ENCODE measurements around the gene NRARP. TPM values are rescaled to one million over a fixed set of nuclear protein-coding genes. Genes with fewer than 3 reads are reported as not detected.
A peak's percentile ranks its signal among the peaks of the same experiment; 100 is the strongest.

The NRARP gene
- total RNA-seq, 1 experiment from 2014 or later: 51.5 TPM

DNA sequence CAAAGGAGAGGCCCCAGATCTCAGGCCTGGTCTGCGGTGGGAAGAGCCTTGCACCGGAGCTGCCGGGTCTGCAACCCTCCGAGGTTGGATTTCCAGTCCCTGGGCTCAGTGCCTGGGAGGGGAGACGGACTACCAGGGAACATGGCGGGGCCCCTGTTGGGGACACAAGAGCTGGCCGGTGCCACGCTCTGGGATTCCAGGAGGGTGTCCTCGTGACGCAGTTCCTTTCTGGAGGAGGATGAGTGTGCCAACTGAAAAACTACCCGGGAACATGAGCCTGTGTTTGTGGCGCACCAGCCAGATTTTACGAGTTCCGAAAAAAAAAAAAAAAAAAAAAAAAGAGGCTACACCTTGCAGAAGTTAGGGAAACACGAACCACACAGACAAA, 9.0 kb downstream of the NRARP start:
- no peak for TF ChIP-seq ATF1 (CRISPR knock-in tag; IDR thresholded peaks at IDR 0.05)
- TF ChIP-seq, protein P1, sequence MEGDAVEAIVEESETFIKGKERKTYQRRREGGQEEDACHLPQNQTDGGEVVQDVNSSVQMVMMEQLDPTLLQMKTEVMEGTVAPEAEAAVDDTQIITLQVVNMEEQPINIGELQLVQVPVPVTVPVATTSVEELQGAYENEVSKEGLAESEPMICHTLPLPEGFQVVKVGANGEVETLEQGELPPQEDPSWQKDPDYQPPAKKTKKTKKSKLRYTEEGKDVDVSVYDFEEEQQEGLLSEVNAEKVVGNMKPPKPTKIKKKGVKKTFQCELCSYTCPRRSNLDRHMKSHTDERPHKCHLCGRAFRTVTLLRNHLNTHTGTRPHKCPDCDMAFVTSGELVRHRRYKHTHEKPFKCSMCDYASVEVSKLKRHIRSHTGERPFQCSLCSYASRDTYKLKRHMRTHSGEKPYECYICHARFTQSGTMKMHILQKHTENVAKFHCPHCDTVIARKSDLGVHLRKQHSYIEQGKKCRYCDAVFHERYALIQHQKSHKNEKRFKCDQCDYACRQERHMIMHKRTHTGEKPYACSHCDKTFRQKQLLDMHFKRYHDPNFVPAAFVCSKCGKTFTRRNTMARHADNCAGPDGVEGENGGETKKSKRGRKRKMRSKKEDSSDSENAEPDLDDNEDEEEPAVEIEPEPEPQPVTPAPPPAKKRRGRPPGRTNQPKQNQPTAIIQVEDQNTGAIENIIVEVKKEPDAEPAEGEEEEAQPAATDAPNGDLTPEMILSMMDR (IDR thresholded peaks at IDR 0.05): no peak
- no peak for TF ChIP-seq SOX15 (CRISPR knock-in tag; IDR thresholded peaks at IDR 0.05)
- no peak for TF ChIP-seq JUN (CRISPR knock-in tag; IDR thresholded peaks at IDR 0.05)
- TF ChIP-seq NFYB (CRISPR knock-in tag; conservative IDR thresholded peaks at IDR 0.05; ENCODE audit: low read depth): no peak
- no peak for TF ChIP-seq CREM (CRISPR knock-in tag; IDR thresholded peaks at IDR 0.05)
- TF ChIP-seq, protein P2, sequence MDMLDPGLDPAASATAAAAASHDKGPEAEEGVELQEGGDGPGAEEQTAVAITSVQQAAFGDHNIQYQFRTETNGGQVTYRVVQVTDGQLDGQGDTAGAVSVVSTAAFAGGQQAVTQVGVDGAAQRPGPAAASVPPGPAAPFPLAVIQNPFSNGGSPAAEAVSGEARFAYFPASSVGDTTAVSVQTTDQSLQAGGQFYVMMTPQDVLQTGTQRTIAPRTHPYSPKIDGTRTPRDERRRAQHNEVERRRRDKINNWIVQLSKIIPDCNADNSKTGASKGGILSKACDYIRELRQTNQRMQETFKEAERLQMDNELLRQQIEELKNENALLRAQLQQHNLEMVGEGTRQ (CRISPR knock-in tag; IDR thresholded peaks at IDR 0.05): no peak
- no peak for TF ChIP-seq ZNF138 (CRISPR knock-in tag; conservative IDR thresholded peaks at IDR 0.05)
- TF ChIP-seq, protein P3, sequence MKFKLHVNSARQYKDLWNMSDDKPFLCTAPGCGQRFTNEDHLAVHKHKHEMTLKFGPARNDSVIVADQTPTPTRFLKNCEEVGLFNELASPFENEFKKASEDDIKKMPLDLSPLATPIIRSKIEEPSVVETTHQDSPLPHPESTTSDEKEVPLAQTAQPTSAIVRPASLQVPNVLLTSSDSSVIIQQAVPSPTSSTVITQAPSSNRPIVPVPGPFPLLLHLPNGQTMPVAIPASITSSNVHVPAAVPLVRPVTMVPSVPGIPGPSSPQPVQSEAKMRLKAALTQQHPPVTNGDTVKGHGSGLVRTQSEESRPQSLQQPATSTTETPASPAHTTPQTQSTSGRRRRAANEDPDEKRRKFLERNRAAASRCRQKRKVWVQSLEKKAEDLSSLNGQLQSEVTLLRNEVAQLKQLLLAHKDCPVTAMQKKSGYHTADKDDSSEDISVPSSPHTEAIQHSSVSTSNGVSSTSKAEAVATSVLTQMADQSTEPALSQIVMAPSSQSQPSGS (CRISPR knock-in tag; IDR thresholded peaks at IDR 0.05; ENCODE audit: borderline replicate concordance, low read depth): no peak
- TF ChIP-seq ZNF121 (CRISPR knock-in tag; IDR thresholded peaks at IDR 0.05): no peak
- TF ChIP-seq TP53 (CRISPR knock-in tag; IDR thresholded peaks at IDR 0.05): no peak
- peak; percentile 32 for DNase-seq (ENCODE audit: low spot score)
- H3K27me3 Mint-ChIP-seq (ENCODE audit: low read depth): peaks cover 29% of the 10 kb centered on the region
- peaks cover 2% of the 10 kb centered on the region; the same call in 1 of the 2 replicates for H3K36me3 Mint-ChIP-seq
- CTCF ChIA-PET: interaction anchor here (0.6 to 2.1 kb wide), 7 partner anchors 10 to 225 kb away, joined by 3 to 13 read pairs (median 4); partner anchors contain the start of genes EXD3, NRARP and RNF224
- H3K9me3 Mint-ChIP-seq: peaks cover 4% of the 10 kb centered on the region
- H3K27ac Mint-ChIP-seq: peak overlapping the region; percentile 22; the same call in 1 of the 2 replicates
- POLR2A ChIA-PET: no interaction called here
- ATAC-seq: no peak
- no peak overlapping the region for H3K4me3 Mint-ChIP-seq
- peaks cover 29% of the 10 kb centered on the region for H3K4me1 Mint-ChIP-seq

DNA sequence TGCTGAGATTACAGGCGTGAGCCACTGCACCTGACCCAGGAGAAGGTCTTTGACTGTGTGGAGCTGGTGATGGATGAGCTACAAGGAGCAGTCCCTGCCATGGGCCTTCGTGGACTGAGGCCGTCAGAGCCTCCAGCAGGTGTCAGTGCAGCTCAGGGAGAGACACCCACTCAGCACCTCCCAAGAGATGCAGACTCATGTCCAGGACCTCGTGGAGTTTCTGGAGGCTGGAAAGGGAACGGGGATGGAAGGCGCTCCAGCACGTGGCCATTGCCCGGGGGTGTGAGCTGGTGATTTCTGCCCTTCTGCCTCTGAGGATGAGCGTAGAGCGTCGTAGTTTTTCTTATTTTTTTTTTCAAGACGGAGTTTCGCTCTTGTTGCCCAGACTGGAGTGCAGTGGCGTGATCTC, 15.1 kb downstream of the NRARP start:
- Mint-ChIP-seq H3K9me3 (peaks cover 3% of the 10 kb centered on the region), H3K27me3 (ENCODE audit: low read depth) (peaks cover 26% of the 10 kb centered on the region), H3K4me1 (no peaks in the 10 kb centered on the region), H3K27ac (no peak overlapping the region), H3K36me3 (peaks cover 3% of the 10 kb centered on the region), H3K4me3 (no peak overlapping the region)
- ATAC-seq: peak; percentile 99
- ChIA-PET CTCF (interaction anchor here (0.6 to 1.9 kb wide), 50 partner anchors 8 to 265 kb away, joined by 3 to 60 read pairs (median 5); partner anchors contain the start of genes ENTPD8, EXD3, MRPL41 and NOXA1), POLR2A (interaction anchor here (0.7 kb wide), 2 partner anchors 42 to 121 kb away, joined by 4 read pairs; no protein-coding TSS in a partner anchor)
- peak; percentile 75 for DNase-seq (ENCODE audit: low spot score)
- TF ChIP-seq MYBL2 (CRISPR knock-in tag; IDR thresholded peaks at IDR 0.05): 0 out of 2 replicates have a peak, but pooled peaks have one; percentile 34
- peak; percentile 46; the same call in 1 of the 2 replicates for TF ChIP-seq FOXP1 (CRISPR knock-in tag; IDR thresholded peaks at IDR 0.05; ENCODE audit: borderline replicate concordance)
- no peak for TF ChIP-seq JAZF1 (CRISPR knock-in tag; IDR thresholded peaks at IDR 0.05)
- no peak for TF ChIP-seq NFYB (CRISPR knock-in tag; conservative IDR thresholded peaks at IDR 0.05; ENCODE audit: low read depth)
- TF ChIP-seq, protein P4, sequence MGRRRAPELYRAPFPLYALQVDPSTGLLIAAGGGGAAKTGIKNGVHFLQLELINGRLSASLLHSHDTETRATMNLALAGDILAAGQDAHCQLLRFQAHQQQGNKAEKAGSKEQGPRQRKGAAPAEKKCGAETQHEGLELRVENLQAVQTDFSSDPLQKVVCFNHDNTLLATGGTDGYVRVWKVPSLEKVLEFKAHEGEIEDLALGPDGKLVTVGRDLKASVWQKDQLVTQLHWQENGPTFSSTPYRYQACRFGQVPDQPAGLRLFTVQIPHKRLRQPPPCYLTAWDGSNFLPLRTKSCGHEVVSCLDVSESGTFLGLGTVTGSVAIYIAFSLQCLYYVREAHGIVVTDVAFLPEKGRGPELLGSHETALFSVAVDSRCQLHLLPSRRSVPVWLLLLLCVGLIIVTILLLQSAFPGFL (CRISPR knock-in tag; IDR thresholded peaks at IDR 0.05; ENCODE audit: borderline replicate concordance): no peak
- TF ChIP-seq ZNF317 (CRISPR knock-in tag; IDR thresholded peaks at IDR 0.05; ENCODE audit: borderline replicate concordance, low read depth): peak; percentile 37; the same call in 1 of the 2 replicates
- TF ChIP-seq, protein P5, sequence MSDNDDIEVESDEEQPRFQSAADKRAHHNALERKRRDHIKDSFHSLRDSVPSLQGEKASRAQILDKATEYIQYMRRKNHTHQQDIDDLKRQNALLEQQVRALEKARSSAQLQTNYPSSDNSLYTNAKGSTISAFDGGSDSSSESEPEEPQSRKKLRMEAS (CRISPR knock-in tag; IDR thresholded peaks at IDR 0.05): peak; percentile 62; the same call in 1 of the 2 replicates
- TF ChIP-seq, protein P6, sequence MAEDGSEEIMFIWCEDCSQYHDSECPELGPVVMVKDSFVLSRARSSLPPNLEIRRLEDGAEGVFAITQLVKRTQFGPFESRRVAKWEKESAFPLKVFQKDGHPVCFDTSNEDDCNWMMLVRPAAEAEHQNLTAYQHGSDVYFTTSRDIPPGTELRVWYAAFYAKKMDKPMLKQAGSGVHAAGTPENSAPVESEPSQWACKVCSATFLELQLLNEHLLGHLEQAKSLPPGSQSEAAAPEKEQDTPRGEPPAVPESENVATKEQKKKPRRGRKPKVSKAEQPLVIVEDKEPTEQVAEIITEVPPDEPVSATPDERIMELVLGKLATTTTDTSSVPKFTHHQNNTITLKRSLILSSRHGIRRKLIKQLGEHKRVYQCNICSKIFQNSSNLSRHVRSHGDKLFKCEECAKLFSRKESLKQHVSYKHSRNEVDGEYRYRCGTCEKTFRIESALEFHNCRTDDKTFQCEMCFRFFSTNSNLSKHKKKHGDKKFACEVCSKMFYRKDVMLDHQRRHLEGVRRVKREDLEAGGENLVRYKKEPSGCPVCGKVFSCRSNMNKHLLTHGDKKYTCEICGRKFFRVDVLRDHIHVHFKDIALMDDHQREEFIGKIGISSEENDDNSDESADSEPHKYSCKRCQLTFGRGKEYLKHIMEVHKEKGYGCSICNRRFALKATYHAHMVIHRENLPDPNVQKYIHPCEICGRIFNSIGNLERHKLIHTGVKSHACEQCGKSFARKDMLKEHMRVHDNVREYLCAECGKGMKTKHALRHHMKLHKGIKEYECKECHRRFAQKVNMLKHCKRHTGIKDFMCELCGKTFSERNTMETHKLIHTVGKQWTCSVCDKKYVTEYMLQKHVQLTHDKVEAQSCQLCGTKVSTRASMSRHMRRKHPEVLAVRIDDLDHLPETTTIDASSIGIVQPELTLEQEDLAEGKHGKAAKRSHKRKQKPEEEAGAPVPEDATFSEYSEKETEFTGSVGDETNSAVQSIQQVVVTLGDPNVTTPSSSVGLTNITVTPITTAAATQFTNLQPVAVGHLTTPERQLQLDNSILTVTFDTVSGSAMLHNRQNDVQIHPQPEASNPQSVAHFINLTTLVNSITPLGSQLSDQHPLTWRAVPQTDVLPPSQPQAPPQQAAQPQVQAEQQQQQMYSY (CRISPR knock-in tag; IDR thresholded peaks at IDR 0.05): no peak
- no peak for TF ChIP-seq CBFB (CRISPR knock-in tag; IDR thresholded peaks at IDR 0.05; ENCODE audit: low read depth)
- TF ChIP-seq ATF1 (CRISPR knock-in tag; IDR thresholded peaks at IDR 0.05): no peak
- TF ChIP-seq NR2C2 (CRISPR knock-in tag; IDR thresholded peaks at IDR 0.05): no peak
- no peak for TF ChIP-seq ZNF416 (CRISPR knock-in tag; IDR thresholded peaks at IDR 0.05)
- TF ChIP-seq, protein P7, sequence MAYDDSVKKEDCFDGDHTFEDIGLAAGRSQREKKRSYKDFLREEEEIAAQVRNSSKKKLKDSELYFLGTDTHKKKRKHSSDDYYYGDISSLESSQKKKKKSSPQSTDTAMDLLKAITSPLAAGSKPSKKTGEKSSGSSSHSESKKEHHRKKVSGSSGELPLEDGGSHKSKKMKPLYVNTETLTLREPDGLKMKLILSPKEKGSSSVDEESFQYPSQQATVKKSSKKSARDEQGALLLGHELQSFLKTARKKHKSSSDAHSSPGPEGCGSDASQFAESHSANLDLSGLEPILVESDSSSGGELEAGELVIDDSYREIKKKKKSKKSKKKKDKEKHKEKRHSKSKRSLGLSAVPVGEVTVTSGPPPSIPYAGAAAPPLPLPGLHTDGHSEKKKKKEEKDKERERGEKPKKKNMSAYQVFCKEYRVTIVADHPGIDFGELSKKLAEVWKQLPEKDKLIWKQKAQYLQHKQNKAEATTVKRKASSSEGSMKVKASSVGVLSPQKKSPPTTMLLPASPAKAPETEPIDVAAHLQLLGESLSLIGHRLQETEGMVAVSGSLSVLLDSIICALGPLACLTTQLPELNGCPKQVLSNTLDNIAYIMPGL (CRISPR knock-in tag; IDR thresholded peaks at IDR 0.05): no peak
- TF ChIP-seq, protein P3 (CRISPR knock-in tag; IDR thresholded peaks at IDR 0.05; ENCODE audit: borderline replicate concordance, low read depth): no peak

Measured in WTC11 (cell line).